ENCODE measurements around the gene RRAD. TPM values are rescaled to one million over a fixed set of nuclear protein-coding genes. Genes with fewer than 3 reads are reported as not detected.

Gene RRAD, protein sequence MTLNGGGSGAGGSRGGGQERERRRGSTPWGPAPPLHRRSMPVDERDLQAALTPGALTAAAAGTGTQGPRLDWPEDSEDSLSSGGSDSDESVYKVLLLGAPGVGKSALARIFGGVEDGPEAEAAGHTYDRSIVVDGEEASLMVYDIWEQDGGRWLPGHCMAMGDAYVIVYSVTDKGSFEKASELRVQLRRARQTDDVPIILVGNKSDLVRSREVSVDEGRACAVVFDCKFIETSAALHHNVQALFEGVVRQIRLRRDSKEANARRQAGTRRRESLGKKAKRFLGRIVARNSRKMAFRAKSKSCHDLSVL
- 2.3 and 2.4 TPM in 2 replicates for total RNA-seq

GRCh38 chr16:66925322-66925840, at the start of gene RRAD:
TSS of gene RRAD (minus strand) at chr16:66925535. CDS start at chr16:66925179, 356 bp downstream.

GRCh38 chr16:66961065-66961744, 35.9 kb upstream of the RRAD start, which contains the start of gene CES3:
TSS of gene CES3 (plus strand) at chr16:66961266. CDS start at chr16:66961308, 42 bp downstream.

GRCh38 chr16:66935314-66936011, 10.1 kb upstream of the RRAD start, which contains the start of gene CES2:
TSS of gene CES2 (plus strand) at chr16:66935516. CDS start at chr16:66935636, 120 bp downstream.

DNA sequence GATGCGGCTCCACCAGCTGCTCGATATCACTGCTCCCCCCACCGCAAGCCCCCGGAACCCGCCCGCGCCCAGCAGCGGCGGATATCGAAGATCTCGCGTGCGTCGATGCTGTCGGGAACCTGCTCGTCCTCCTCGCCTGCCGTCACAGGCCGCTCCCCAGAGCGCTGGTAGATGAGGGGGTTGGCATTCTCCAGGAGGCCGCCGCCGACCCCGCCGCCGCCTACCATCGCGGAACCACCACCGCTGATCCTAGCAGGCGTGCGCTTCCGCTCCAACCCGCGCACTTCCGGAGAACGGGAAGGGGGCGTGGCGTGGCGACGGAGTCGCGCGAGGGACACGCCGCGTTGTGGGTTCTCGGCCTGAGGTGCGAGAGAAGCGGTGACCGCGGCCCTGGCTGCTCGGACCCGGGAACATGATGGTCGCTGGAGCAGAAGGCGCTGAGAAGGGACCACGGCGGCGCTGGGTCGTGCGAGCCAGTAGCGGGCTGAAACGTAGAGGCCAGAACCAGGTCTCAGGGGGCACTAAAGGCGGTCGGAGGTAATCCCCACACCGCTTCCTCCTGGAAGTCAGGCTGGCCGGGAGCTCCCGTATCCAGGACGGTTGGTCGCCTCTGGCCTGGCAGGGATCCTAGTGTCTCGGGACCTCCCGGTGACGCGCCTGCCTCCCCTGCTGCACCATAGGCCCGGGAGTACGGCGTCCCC, 9.0 kb upstream of the RRAD start, which contains the start of gene CIAO2B:
Gene CIAO2B (minus strand): TSS at position 265 of the 701 bp plus-strand sequence. CDS start 38 bp downstream, at position 227.

DNA sequence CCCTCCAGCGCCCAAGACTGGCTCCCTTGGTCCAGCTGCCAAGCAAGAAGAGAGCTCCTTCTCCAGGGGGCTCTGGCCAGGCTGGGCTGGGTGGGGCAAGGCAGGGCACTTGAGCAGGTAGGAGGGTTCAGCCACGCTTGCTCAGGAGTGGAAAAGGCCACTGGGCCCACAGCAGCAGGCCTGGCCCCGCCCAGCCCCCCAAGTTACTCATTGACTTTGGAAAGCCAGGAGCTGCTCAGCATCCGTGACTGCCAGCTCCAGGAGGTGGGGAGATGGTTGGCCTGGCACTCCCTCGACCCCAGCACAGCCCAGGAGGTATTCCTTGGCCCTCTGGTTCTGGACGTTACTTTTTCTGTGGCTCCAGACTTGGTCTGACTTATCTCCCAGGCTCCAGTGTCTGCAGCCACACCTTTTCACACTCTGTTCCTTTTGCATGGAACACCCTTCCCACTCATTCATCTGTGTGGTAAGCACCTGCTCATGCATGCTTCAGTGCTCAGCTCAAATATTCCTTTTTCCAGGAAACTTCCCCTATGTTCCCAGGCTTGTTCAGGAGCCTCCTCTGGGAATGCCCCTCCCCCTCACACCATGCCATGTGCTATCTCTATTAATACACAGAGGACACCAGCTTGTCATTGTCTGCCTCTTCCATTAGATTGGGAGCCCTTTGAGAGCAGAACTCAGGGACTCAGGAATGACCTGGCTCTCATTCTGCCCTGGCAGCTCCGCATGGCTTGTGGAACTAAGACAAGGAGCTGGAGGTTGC, 6.3 kb downstream of the RRAD start, which contains the start of gene CDH16:
Gene CDH16 (minus strand): TSS at position 83 of the 766 bp plus-strand sequence. CDS start 820 bp downstream, outside the sequence.

DNA sequence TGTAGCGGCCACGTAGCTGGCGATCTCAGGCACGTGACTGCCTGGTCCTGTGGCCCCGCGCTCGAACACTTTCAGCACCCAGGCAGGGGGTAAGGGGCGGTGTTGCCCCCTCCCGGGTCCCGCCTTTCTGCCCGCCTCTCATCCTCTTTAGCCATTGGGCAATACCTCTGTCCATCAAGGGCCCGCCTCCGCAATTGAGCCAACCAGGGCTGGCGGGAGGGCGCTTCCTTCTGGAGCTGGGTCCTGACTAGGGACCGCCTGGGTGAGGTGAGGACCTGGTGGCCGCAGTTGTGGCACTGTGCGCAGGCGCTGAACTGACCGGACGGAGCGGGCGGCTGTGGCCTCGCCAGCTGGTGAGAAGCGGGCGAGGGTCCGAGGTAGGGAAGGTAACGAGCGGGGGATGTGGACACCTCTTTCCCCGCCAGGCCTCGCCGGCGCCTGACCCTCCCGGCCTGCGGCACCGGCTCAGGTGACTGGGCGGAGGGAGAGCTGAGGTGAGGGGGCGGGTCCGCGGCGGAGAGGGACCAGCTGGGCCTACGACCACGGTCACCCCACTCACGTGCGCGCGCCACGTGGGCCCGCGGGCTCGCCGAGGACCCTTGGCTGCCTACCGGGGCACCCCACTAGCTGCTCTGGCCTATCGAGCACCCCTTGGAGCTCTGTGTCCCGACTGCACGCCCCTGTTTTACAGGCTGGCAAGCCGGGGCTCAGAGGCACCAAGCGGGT, 44.9 kb downstream of the RRAD start, which contains the start of gene PDP2:
Gene PDP2 (plus strand): TSS at position 228 of the 726 bp plus-strand sequence. CDS start 3,770 bp downstream, outside the sequence.

Other genes with a start within 250 kb of the RRAD start
- 2.1 and 3.4 TPM in 2 replicates for gene CMTM4, start 228.8 kb downstream of the RRAD start, total RNA-seq
- gene DYNC1LI2, start 173.9 kb downstream of the RRAD start, total RNA-seq = 64.4 and 68.7 TPM in 2 replicates
- gene TERB1, start 124.0 kb downstream of the RRAD start, total RNA-seq = not detected in 2 replicates
- 67.7 and 77.1 TPM in 2 replicates for gene NAE1, start 94.6 kb downstream of the RRAD start, total RNA-seq
- gene CA7, start 81.1 kb downstream of the RRAD start, total RNA-seq = not detected in 2 replicates
- gene PDP2, start 45.0 kb downstream of the RRAD start, total RNA-seq = 2.4 TPM in 2 replicates
- not detected in 2 replicates for gene CDH16, start 6.7 kb downstream of the RRAD start, total RNA-seq
- gene CIAO2B, start 8.9 kb upstream of the RRAD start, total RNA-seq = 105 and 128 TPM in 2 replicates
- 18.2 and 24.2 TPM in 2 replicates for gene CES2, start 10.0 kb upstream of the RRAD start, total RNA-seq
- not detected in 2 replicates for gene CES3, start 35.7 kb upstream of the RRAD start, total RNA-seq
- 0.33 TPM in 1 of 2 replicates, not detected in the other for gene CES4A, start 63.1 kb upstream of the RRAD start, total RNA-seq
- 55.3 and 62.4 TPM in 2 replicates for gene CBFB, start 103.6 kb upstream of the RRAD start, total RNA-seq
- gene PHAF1, start 184.4 kb upstream of the RRAD start, total RNA-seq = 12.1 and 13.1 TPM in 2 replicates
- gene B3GNT9, start 225.5 kb upstream of the RRAD start, total RNA-seq = 2.2 and 4.6 TPM in 2 replicates
- gene TRADD, start 234.4 kb upstream of the RRAD start, total RNA-seq = 35.2 and 35.8 TPM in 2 replicates
- 8.2 and 10.6 TPM in 2 replicates for gene FBXL8, start 234.4 kb upstream of the RRAD start, total RNA-seq
- gene HSF4, start 239.2 kb upstream of the RRAD start, total RNA-seq = 0.40 and 2.0 TPM in 2 replicates
- 9.3 and 12.7 TPM in 2 replicates for gene NOL3, start 245.0 kb upstream of the RRAD start, total RNA-seq

Measured in mammary microvascular endothelial cell (primary cell).